WERI-Rb-1 (cell line): ENCODE measurements around the gene EHD2.
"Not testable (repeated sequence)": the region's sequence is repeated elsewhere in the genome, so short reads cannot be mapped to it uniquely, and the experiment has no call there.

Source experiments
- DNase-seq: peaks from one replicate; pipeline ENCODE4 v3.0.0-alpha.2; 2020
- H3K27ac ChIP-seq: fragments of 250-450 bp; sonication (Bioruptor Pico); 2 replicates; pipeline ENCODE4 v1.5.1; 2020; ENCODE audit warnings: mild to moderate bottlenecking, moderate library complexity
- H3K27me3 ChIP-seq: fragments of 250-450 bp; sonication (Bioruptor Pico); 2 replicates; pipeline ENCODE4 v1.5.1; 2021; ENCODE audit warnings: mild to moderate bottlenecking, low read depth, moderate library complexity; ENCODE audit not compliant: insufficient read depth, severe bottlenecking
- H3K36me3 ChIP-seq: fragments of 250-450 bp; sonication (Bioruptor Pico); 2 replicates; pipeline ENCODE4 v1.5.1; 2020; ENCODE audit warnings: mild to moderate bottlenecking, moderate library complexity
- H3K4me3 ChIP-seq: 2 replicates; pipeline ENCODE4 v1.5.1; 2011; ENCODE audit warnings: low read depth, mild to moderate bottlenecking, control low read depth, low read length
- H3K9me3 ChIP-seq: fragments of 250-450 bp; sonication (Bioruptor Pico); 2 replicates; pipeline ENCODE4 v1.5.1; 2021; ENCODE audit warnings: mild to moderate bottlenecking, moderate library complexity; ENCODE audit not compliant: severe bottlenecking
- TF ChIP-seq, protein P1 (sequence below): IDR thresholded peaks from 2 replicates; pipeline ENCODE4 v1.5.1; 2011; ENCODE audit warnings: low read depth, mild to moderate bottlenecking, control low read depth, inconsistent platforms, low read length

EHD2 gene

DNA sequence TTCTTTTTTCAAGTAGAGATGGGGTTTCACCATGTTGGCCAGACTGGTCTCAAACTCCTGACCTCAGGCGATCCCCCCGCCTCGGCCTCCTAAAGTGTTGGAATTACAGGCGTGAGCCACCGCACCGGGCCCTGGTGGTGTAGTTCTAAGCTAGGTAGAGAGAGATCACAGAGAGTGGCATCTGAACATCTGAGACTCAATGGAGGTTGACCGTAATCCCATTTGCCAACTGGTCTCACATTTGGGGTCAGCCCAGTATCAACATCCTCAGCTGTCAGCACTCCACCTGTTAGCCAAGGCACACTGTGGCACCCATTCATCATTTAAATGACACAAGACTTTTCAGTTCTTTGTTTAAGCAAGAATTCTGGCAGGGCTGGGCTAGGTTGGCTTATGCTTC is 73.3 kb downstream of the EHD2 start:
- H3K4me3 ChIP-seq = no peak overlapping the region
- peak; percentile 61 for DNase-seq
- TF ChIP-seq, protein P1, sequence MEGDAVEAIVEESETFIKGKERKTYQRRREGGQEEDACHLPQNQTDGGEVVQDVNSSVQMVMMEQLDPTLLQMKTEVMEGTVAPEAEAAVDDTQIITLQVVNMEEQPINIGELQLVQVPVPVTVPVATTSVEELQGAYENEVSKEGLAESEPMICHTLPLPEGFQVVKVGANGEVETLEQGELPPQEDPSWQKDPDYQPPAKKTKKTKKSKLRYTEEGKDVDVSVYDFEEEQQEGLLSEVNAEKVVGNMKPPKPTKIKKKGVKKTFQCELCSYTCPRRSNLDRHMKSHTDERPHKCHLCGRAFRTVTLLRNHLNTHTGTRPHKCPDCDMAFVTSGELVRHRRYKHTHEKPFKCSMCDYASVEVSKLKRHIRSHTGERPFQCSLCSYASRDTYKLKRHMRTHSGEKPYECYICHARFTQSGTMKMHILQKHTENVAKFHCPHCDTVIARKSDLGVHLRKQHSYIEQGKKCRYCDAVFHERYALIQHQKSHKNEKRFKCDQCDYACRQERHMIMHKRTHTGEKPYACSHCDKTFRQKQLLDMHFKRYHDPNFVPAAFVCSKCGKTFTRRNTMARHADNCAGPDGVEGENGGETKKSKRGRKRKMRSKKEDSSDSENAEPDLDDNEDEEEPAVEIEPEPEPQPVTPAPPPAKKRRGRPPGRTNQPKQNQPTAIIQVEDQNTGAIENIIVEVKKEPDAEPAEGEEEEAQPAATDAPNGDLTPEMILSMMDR = no peak
- H3K27ac ChIP-seq = peak overlapping the region; percentile 46; the same call in 1 of the 2 replicates
- peaks cover 35% of the 10 kb centered on the region for H3K36me3 ChIP-seq
- H3K9me3 ChIP-seq = peaks cover 3% of the 10 kb centered on the region
- no peaks in the 10 kb centered on the region for H3K27me3 ChIP-seq

- peaks cover 30% of the 10 kb centered on the region for H3K36me3 ChIP-seq
- H3K27ac ChIP-seq, H3K27me3 ChIP-seq, H3K4me3 ChIP-seq, DNase-seq, H3K9me3 ChIP-seq: not testable (repeated sequence)
Measured at GRCh38 chr19:47787307-47787706, 74.1 kb downstream of the EHD2 start.

- Histone ChIP-seq H3K9me3 (peaks cover 16% of the 10 kb centered on the region), H3K36me3 (peaks cover 11% of the 10 kb centered on the region), H3K27ac (peak overlapping the region; percentile 78), H3K4me3 (peak overlapping the region; percentile 28)
- peak; percentile 53 for DNase-seq
- not testable (repeated sequence) for H3K27me3 ChIP-seq
Measured at GRCh38 chr19:47789811-47790210, 76.6 kb downstream of the EHD2 start.

- Histone ChIP-seq H3K9me3 (peaks cover 16% of the 10 kb centered on the region), H3K27ac (peak overlapping the region; percentile 78), H3K36me3 (peaks cover 6% of the 10 kb centered on the region), H3K4me3 (no peak overlapping the region), H3K27me3 (no peaks in the 10 kb centered on the region)
- DNase-seq = peak; percentile 100
- TF ChIP-seq, protein P1 = peak; percentile 75
Measured at GRCh38 chr19:47790398-47790814, 77.2 kb downstream of the EHD2 start.

GRCh38 chr19:47792616-47793015 is 79.4 kb downstream of the EHD2 start:
- no peaks in the 10 kb centered on the region; the same call in 1 of the 2 replicates for H3K36me3 ChIP-seq
- TF ChIP-seq, protein P1 = no peak

More at GRCh38 chr19:47792616-47793015, 79.4 kb downstream of the EHD2 start:
- DNase-seq = no peak
- Histone ChIP-seq H3K4me3 (no peak overlapping the region), H3K9me3 (peaks cover 16% of the 10 kb centered on the region), H3K27me3 (no peaks in the 10 kb centered on the region), H3K27ac (no peak overlapping the region)
